HG02623 (cell line): Measurements from ENCODE around the gene EXTL2.
"Not testable (repeated sequence)": the region's sequence is repeated elsewhere in the genome, so short reads cannot be mapped to it uniquely, and the experiment has no call there.

Source experiments
- ATAC-seq: cut with Tn5 transposase; IDR thresholded peaks from one replicate; pipeline ENCODE4 v1.9.1; 2021; ENCODE audit warnings: moderate library complexity; ENCODE audit not compliant: unreplicated experiment

The EXTL2 gene

GRCh38 chr1:100894603-100895539 lies at the start of gene EXTL2:
Gene EXTL2, minus strand, starts transcription at chr1:100894842. Its CDS starts 6,085 bp downstream, at chr1:100888757.
- peak; percentile 36 for ATAC-seq

GRCh38 chr1:100943533-100943932 lies 48.9 kb upstream of the EXTL2 start:
- ATAC-seq = no peak

GRCh38 chr1:100942304-100943046 lies 47.8 kb upstream of the EXTL2 start:
- ATAC-seq = no peak

GRCh38 chr1:100941580-100942216 lies 47.1 kb upstream of the EXTL2 start:
- peak; percentile 10 for ATAC-seq

- peak; percentile 63 for ATAC-seq
Measured at GRCh38 chr1:100941098-100941527, 46.5 kb upstream of the EXTL2 start.

- ATAC-seq = no peak
Measured at GRCh38 chr1:100936194-100936967, 41.7 kb upstream of the EXTL2 start.

- not testable (repeated sequence) for ATAC-seq
Measured at GRCh38 chr1:100933555-100933954, 38.9 kb upstream of the EXTL2 start.

- no peak for ATAC-seq
Measured at GRCh38 chr1:100931716-100932115, 37.1 kb upstream of the EXTL2 start.

GRCh38 chr1:100930494-100930893 lies 35.9 kb upstream of the EXTL2 start:
- no peak for ATAC-seq

GRCh38 chr1:100928128-100928527 lies 33.5 kb upstream of the EXTL2 start:
- ATAC-seq = no peak

- no peak for ATAC-seq
Measured at GRCh38 chr1:100927276-100927675, 32.6 kb upstream of the EXTL2 start.

GRCh38 chr1:100926240-100926639 lies 31.6 kb upstream of the EXTL2 start:
- no peak for ATAC-seq

- ATAC-seq = no peak
Measured at GRCh38 chr1:100924991-100925390, 30.3 kb upstream of the EXTL2 start.

- ATAC-seq = no peak
Measured at GRCh38 chr1:100924212-100924611, 29.6 kb upstream of the EXTL2 start.

- no peak for ATAC-seq
Measured at GRCh38 chr1:100921110-100921706, 26.6 kb upstream of the EXTL2 start.

GRCh38 chr1:100912019-100912418 lies 17.4 kb upstream of the EXTL2 start:
- no peak for ATAC-seq

GRCh38 chr1:100909018-100909417 lies 14.4 kb upstream of the EXTL2 start:
- no peak for ATAC-seq

GRCh38 chr1:100907887-100908286 lies 13.2 kb upstream of the EXTL2 start:
- no peak for ATAC-seq

GRCh38 chr1:100905181-100905580 lies 10.5 kb upstream of the EXTL2 start:
- ATAC-seq = no peak

GRCh38 chr1:100904528-100904927 lies 9.9 kb upstream of the EXTL2 start:
- no peak for ATAC-seq
